ENCODE data around the gene CNBP. TPM values are rescaled to one million over a fixed set of nuclear protein-coding genes. Genes with fewer than 3 reads are reported as not detected.
"Not testable (repeated sequence)": the region's sequence is repeated elsewhere in the genome, so short reads cannot be mapped to it uniquely, and the experiment has no call there.

CNBP gene
- total and polyA plus RNA-seq, 10 of the 15 experiments (the other 5 are each of a cell fraction or from before 2014, with no cell fraction given): 300 to 719 (median 439) TPM

GRCh38 chr3:129139911-129140310, 43.8 kb downstream of the CNBP start (continued):
- TF ChIP-seq TCF12 (IDR thresholded peaks at IDR 0.05; ENCODE audit: low read depth, low read length): no peak

- H4K20me1 ChIP-seq (ENCODE audit: control insufficient read depth, insufficient read depth); in situ Hi-C loops (cut with MboI); H3K9ac ChIP-seq (ENCODE audit: control insufficient read depth, insufficient read depth, low read length); CTCF ChIA-PET; FAIRE-seq; H3K4me1 ChIP-seq (ENCODE audit: control insufficient read depth, insufficient read depth, low read length); H3K9me3 ChIP-seq (replicated peaks; ENCODE audit: control insufficient read depth, insufficient read depth, low read length); H2AFZ ChIP-seq (ENCODE audit: control insufficient read depth, low read depth, low read length); H3K4me2 ChIP-seq (ENCODE audit: control insufficient read depth, insufficient read depth); H3K79me2 ChIP-seq (ENCODE audit: control insufficient read depth, insufficient read depth, low read length); ATAC-seq; H3K4me3 ChIP-seq; H3K27me3 ChIP-seq (replicated peaks in 1 of 2; ENCODE audit: control insufficient read depth in 2 of 2, insufficient read depth in 2 of 2, low read length in 1 of 2); DNase-seq (ENCODE audit: low read depth, low spot score); intact Hi-C loops (cut with micrococcal nuclease; ENCODE audit: unreplicated experiment); BruUV-seq (replicated peaks); H3K27ac ChIP-seq (ENCODE audit: control insufficient read depth, insufficient read depth): not testable (repeated sequence)
- peaks cover 16 to 18% of the 10 kb centered on the region in 2 experiments for H3K36me3 ChIP-seq (ENCODE audit: control insufficient read depth in 2 of 2, insufficient read depth in 2 of 2, low read length in 1 of 2)
- ChIA-PET SMC1A (ENCODE audit: uncharacterized antibody, unreplicated experiment) (interaction anchor here (1.2 kb wide), 1 partner anchor 83 kb away, joined by 3 read pairs; no protein-coding TSS in a partner anchor), POLR2A (interaction anchor here (0.6 kb wide), 2 partner anchors 43 to 75 kb away, joined by 3 to 4 read pairs; no protein-coding TSS in a partner anchor), RAD21 (ENCODE audit: unreplicated experiment) (interaction anchor here (0.5 to 0.9 kb wide), 3 partner anchors 97 to 193 kb away, joined by 3 read pairs; no protein-coding TSS in a partner anchor)
- 100% methylated on average over 10 of the region's 10 CpGs for whole genome bisulfite sequencing (ENCODE audit: insufficient coverage, insufficient replicate concordance, low lambda C conversion rate, missing lambda C conversion rate)
Observed at GRCh38 chr3:129136275-129136674, 47.4 kb downstream of the CNBP start.

DNA sequence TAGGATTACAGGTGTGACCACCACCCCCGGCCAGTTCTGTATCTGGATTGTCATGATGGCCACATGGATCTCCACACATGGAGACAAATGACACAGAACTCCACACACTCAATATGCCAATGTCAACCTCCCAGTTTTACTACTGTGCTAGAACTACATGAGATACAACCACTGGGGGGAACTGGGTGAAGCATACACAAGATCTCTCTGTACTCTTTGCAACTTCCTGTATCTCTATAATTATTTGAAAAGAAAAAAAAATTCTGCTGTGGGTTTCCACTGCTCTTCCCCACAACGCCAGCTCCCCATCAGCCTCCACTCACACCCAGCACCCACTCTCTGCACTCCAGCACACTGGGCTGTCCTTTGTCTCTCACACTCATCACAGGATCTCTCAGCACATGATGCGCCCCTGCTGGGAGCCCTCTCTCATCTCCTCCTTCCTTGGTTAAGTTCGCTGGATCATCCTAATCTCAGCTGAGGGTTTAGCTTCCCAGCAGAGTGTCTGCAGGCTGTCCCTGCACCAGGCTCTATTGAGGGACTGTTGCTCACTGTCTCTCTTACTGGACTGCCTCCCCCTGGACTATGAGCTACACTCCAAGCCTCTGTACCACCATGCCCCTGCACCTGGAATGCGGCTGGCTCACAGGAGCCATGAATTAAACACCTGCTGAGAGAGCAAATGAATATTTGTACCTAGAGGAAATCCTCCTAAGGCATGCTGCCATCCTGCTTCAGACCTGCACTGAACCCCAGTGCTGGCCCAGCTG, 51.4 kb downstream of the CNBP start:
- no peak for DNase-seq (ENCODE audit: low read depth, low spot score)
- FAIRE-seq: no peak
- Histone ChIP-seq H2AFZ (ENCODE audit: control insufficient read depth, low read depth, low read length) (no peak overlapping the region), H3K27ac (ENCODE audit: control insufficient read depth, insufficient read depth) (no peak overlapping the region), H4K20me1 (ENCODE audit: control insufficient read depth, insufficient read depth) (no peaks in the 10 kb centered on the region), H3K4me3 (no peak overlapping the region), H3K4me1 (ENCODE audit: control insufficient read depth, insufficient read depth, low read length) (no peaks in the 10 kb centered on the region), H3K79me2 (ENCODE audit: control insufficient read depth, insufficient read depth, low read length) (no peaks in the 10 kb centered on the region), H3K9ac (ENCODE audit: control insufficient read depth, insufficient read depth, low read length) (no peak overlapping the region), H3K4me2 (ENCODE audit: control insufficient read depth, insufficient read depth) (no peak overlapping the region), H3K9me3 (replicated peaks; ENCODE audit: control insufficient read depth, insufficient read depth, low read length) (no peaks in the 10 kb centered on the region), H3K27me3 (replicated peaks in 1 of 2; ENCODE audit: control insufficient read depth in 2 of 2, insufficient read depth in 2 of 2, low read length in 1 of 2) (no peaks in the 10 kb centered on the region), H3K36me3 (ENCODE audit: control insufficient read depth in 2 of 2, insufficient read depth in 2 of 2, low read length in 1 of 2) (peaks cover 17 to 23% of the 10 kb centered on the region in 2 experiments; a peak in 3 of 4 replicates)
- no TSS peak for BruUV-seq (replicated peaks)
- ATAC-seq: no peak
- TF ChIP-seq MAX (IDR thresholded peaks at IDR 0.05; ENCODE audit: low read depth, low read length) (no peak), BCLAF1 (IDR thresholded peaks at IDR 0.05) (no peak)
- ChIA-PET RAD21 (ENCODE audit: unreplicated experiment) (interaction anchor here (1.6 kb wide), 1 partner anchor 79 kb away, joined by 4 read pairs; no protein-coding TSS in a partner anchor), POLR2A (interaction anchor here (0.5 to 0.7 kb wide), 2 partner anchors 11 to 213 kb away, joined by 5 to 6 read pairs; partner anchors contain the start of gene RAB43), SMC1A (ENCODE audit: uncharacterized antibody, unreplicated experiment) (interaction anchor here (0.6 to 2.1 kb wide), 3 partner anchors 9 to 15 kb away, joined by 3 to 5 read pairs (median 3); partner anchors contain the start of gene RAB43), CTCF (interaction anchor here (0.6 to 1.1 kb wide), 2 partner anchors 79 kb away, joined by 3 read pairs; no protein-coding TSS in a partner anchor)
- 96% methylated on average over 5 of the region's 5 CpGs for WGBS (ENCODE audit: insufficient coverage, insufficient replicate concordance, low lambda C conversion rate, missing lambda C conversion rate)
- in situ Hi-C loops (cut with MboI): no loop called here
- intact Hi-C loops (cut with micrococcal nuclease; ENCODE audit: unreplicated experiment): no loop called here

All from GM12878 (cell line).